GM19239 (cell line): ENCODE results near the gene AGR2.
"Not testable (repeated sequence)": the region's sequence is repeated elsewhere in the genome, so short reads cannot be mapped to it uniquely, and the experiment has no call there.

Source experiments
- DNase-seq: peaks from one replicate; pipeline ENCODE4 v3.0.0; 2011; ENCODE audit warnings: low spot score; ENCODE audit not compliant: insufficient read length
- FAIRE-seq: peaks from 2 replicates; lab custom pipeline; 2011; peaks lifted over from hg19 to GRCh38; lab: Jason Lieb, UNC

AGR2 gene

GRCh38 chr7:16778476-16778875 is 26.3 kb downstream of the AGR2 start:
- no peak for DNase-seq
- no peak for FAIRE-seq

- FAIRE-seq, result no peak
- no peak for DNase-seq
Observed at GRCh38 chr7:16776053-16776452, 28.7 kb downstream of the AGR2 start.

GRCh38 chr7:16774986-16775385 is 29.8 kb downstream of the AGR2 start:
- DNase-seq (no peak), FAIRE-seq (no peak)

- DNase-seq, result no peak
- FAIRE-seq, result no peak
Observed at GRCh38 chr7:16774294-16774693, 30.5 kb downstream of the AGR2 start.

GRCh38 chr7:16773884-16774283 is 30.9 kb downstream of the AGR2 start:
- DNase-seq, result no peak
- FAIRE-seq, result no peak

- no peak for FAIRE-seq
- no peak for DNase-seq
Observed at GRCh38 chr7:16773326-16773725, 31.5 kb downstream of the AGR2 start.

- FAIRE-seq, result no peak
- no peak for DNase-seq
Observed at GRCh38 chr7:16770657-16771329, 34.0 kb downstream of the AGR2 start.

- not testable (repeated sequence) for FAIRE-seq, DNase-seq
Observed at GRCh38 chr7:16769994-16770393, 34.8 kb downstream of the AGR2 start.

- no peak for FAIRE-seq
Observed at GRCh38 chr7:16765436-16765859, 39.4 kb downstream of the AGR2 start.

GRCh38 chr7:16764942-16765341 is 39.9 kb downstream of the AGR2 start:
- FAIRE-seq (no peak), DNase-seq (no peak)

More at GRCh38 chr7:16765436-16765859, 39.4 kb downstream of the AGR2 start:
- no peak for DNase-seq

GRCh38 chr7:16762177-16762576 is 42.6 kb downstream of the AGR2 start:
- no peak for DNase-seq
- no peak for FAIRE-seq

GRCh38 chr7:16759840-16760239 is 45.0 kb downstream of the AGR2 start:
- DNase-seq (no peak), FAIRE-seq (no peak)

- DNase-seq (no peak), FAIRE-seq (no peak)
Observed at GRCh38 chr7:16758631-16759611, 45.9 kb downstream of the AGR2 start.

GRCh38 chr7:16758036-16758435 is 46.8 kb downstream of the AGR2 start:
- FAIRE-seq (no peak), DNase-seq (no peak)

GRCh38 chr7:16755397-16755796 is 49.4 kb downstream of the AGR2 start:
- no peak for FAIRE-seq
- no peak for DNase-seq

- no peak for FAIRE-seq
Observed at GRCh38 chr7:16754856-16755317, 49.9 kb downstream of the AGR2 start.

GRCh38 chr7:16753932-16754855 is 50.6 kb downstream of the AGR2 start:
- DNase-seq (no peak), FAIRE-seq (no peak)

More at GRCh38 chr7:16754856-16755317, 49.9 kb downstream of the AGR2 start:
- DNase-seq, result no peak

GRCh38 chr7:16753102-16753931 is 51.5 kb downstream of the AGR2 start, which contains the start of gene TSPAN13:
TSS of gene TSPAN13 (plus strand) at chr7:16753755. CDS start at chr7:16753968, 213 bp downstream.
- DNase-seq (no peak), FAIRE-seq (no peak)

- DNase-seq (no peak), FAIRE-seq (no peak)
Observed at GRCh38 chr7:16747102-16747501, 57.7 kb downstream of the AGR2 start.
